IMR-90 (cell line): ENCODE results near the gene ZDHHC21. TPM values are rescaled to one million over a fixed set of nuclear protein-coding genes. Genes with fewer than 3 reads are reported as not detected.

Experiments
- ATAC-seq: fragments of 200-7000 bp; cut with Tn5 transposase; 2 replicates; pipeline ENCODE4 v1.9.1; 2020; ENCODE audit warnings: low read depth, mild to moderate bottlenecking, moderate library complexity
- BruUV-seq: library from RNA; stranded (reverse); fragments of 400-500 nt; replicated peaks from 2 replicates; lab custom pipeline; 2021; lab: Mats Ljungman, UMichigan
- CTCF ChIA-PET: fragments of 300-600 bp; formaldehyde crosslinking; extraction: SDS; loops from one replicate; lab custom pipeline; 2021; ENCODE audit warnings: antibody characterized with exemption; lab: Yijun Ruan, JAX
- POLR2A ChIA-PET: fragments of 300-600 bp; sonication (Branson Sonifier 250); formaldehyde crosslinking; loops from one replicate; lab custom pipeline; 2022; ENCODE audit warnings: antibody characterized with exemption; ENCODE audit not compliant: unreplicated experiment; lab: Charles Lee
- DNase-seq: peaks from one replicate; pipeline ENCODE4 v3.0.0; 2013
- H2AFZ ChIP-seq: replicated peaks from 2 replicates; pipeline ENCODE3; 2013; ENCODE audit warnings: low read length, mild to moderate bottlenecking; ENCODE audit not compliant: poor library complexity
- H2AK5ac ChIP-seq: 2 replicates; pipeline ENCODE4 v1.6.1; 2013; ENCODE audit warnings: low read depth, low read length, inconsistent platforms
- H2AK9ac ChIP-seq: replicated peaks from 2 replicates; pipeline ENCODE3; 2013; ENCODE audit warnings: mild to moderate bottlenecking, low read depth, low read length, moderate library complexity; ENCODE audit not compliant: poor library complexity
- H2BK120ac ChIP-seq: 2 replicates; pipeline ENCODE4 v1.6.1; 2013; ENCODE audit warnings: low read depth, low read length, inconsistent platforms
- H2BK15ac ChIP-seq: 3 replicates; pipeline ENCODE4 v1.6.1; 2013; ENCODE audit warnings: low read depth, low read length, inconsistent platforms
- H2BK20ac ChIP-seq: 2 replicates; pipeline ENCODE4 v1.6.1; 2013; ENCODE audit warnings: low read depth, mild to moderate bottlenecking, inconsistent platforms, low read length, moderate library complexity
- H2BK5ac ChIP-seq: 2 replicates; pipeline ENCODE4 v1.6.1; 2013; ENCODE audit warnings: mild to moderate bottlenecking, low read depth, low read length, inconsistent platforms; ENCODE audit not compliant: poor library complexity, severe bottlenecking
- H3K14ac ChIP-seq: replicated peaks from 2 replicates; pipeline ENCODE4 v1.6.1; 2013; ENCODE audit warnings: low read depth, low read length, inconsistent platforms
- H3K18ac ChIP-seq: 2 replicates; pipeline ENCODE4 v1.6.1; 2013; ENCODE audit warnings: low read depth, low read length, control low read depth
- H3K23ac ChIP-seq: 2 replicates; pipeline ENCODE4 v1.6.1; 2013; ENCODE audit warnings: low read depth, low read length, inconsistent platforms
- H3K27ac ChIP-seq: 2 replicates; pipeline ENCODE4 v1.5.1; 2013; ENCODE audit warnings: mild to moderate bottlenecking, control low read depth, low read length; ENCODE audit not compliant: insufficient read depth
- H3K27me3 ChIP-seq: 2 replicates; pipeline ENCODE4 v1.6.1; 2013; ENCODE audit warnings: low read length; ENCODE audit not compliant: control insufficient read depth, insufficient read depth
- H3K36me3 ChIP-seq: 2 replicates; pipeline ENCODE4 v1.6.1; 2013; ENCODE audit warnings: low read length, mixed read lengths; ENCODE audit not compliant: control insufficient read depth, insufficient read depth
- H3K4ac ChIP-seq: 2 replicates; pipeline ENCODE4 v1.6.1; 2013; ENCODE audit warnings: low read depth, low read length, inconsistent platforms
- H3K4me1 ChIP-seq: 2 replicates; pipeline ENCODE4 v1.6.1; 2013; ENCODE audit warnings: low read length, mixed read lengths; ENCODE audit not compliant: control insufficient read depth, insufficient read depth
- H3K4me2 ChIP-seq: 2 replicates; pipeline ENCODE4 v1.6.1; 2013; ENCODE audit warnings: low read depth, mild to moderate bottlenecking, control low read depth, low read length, moderate library complexity
- H3K4me3 ChIP-seq: 2 replicates; pipeline ENCODE4 v1.5.1; 2013; ENCODE audit warnings: low read depth, mild to moderate bottlenecking, control low read depth, low read length, moderate library complexity; ENCODE audit not compliant: insufficient read depth
- H3K56ac ChIP-seq: 2 replicates; pipeline ENCODE4 v1.6.1; 2013; ENCODE audit warnings: low read length, inconsistent platforms; ENCODE audit not compliant: insufficient read depth; ENCODE audit errors: extremely low read depth
- H3K79me1 ChIP-seq, 2 experiments: 2 replicates each; pipeline ENCODE4 v1.6.1; 2013; ENCODE audit warnings: low read length in 2 of 2, inconsistent platforms in 1 of 2, low read depth in 1 of 2
- H3K9ac ChIP-seq: 2 replicates; pipeline ENCODE4 v1.6.1; 2013; ENCODE audit warnings: low read depth, low read length, control low read depth
- H3K9me1 ChIP-seq: 2 replicates; pipeline ENCODE4 v1.6.1; 2013; ENCODE audit warnings: low read length, inconsistent platforms; ENCODE audit not compliant: insufficient read depth
- H3K9me3 ChIP-seq: 2 replicates; pipeline ENCODE4 v1.6.1; 2013; ENCODE audit warnings: low read length; ENCODE audit not compliant: control insufficient read depth, insufficient read depth
- H4K20me1 ChIP-seq: 2 replicates; pipeline ENCODE4 v1.6.1; 2013; ENCODE audit warnings: low read length, inconsistent platforms; ENCODE audit not compliant: insufficient read depth
- H4K5ac ChIP-seq: 2 replicates; pipeline ENCODE4 v1.6.1; 2013; ENCODE audit warnings: mild to moderate bottlenecking, low read depth, low read length, control low read depth
- H4K8ac ChIP-seq, 2 experiments: 2 replicates each; pipeline ENCODE4 v1.6.1; 2013; ENCODE audit warnings: low read depth in 2 of 2, low read length in 2 of 2, control low read depth in 1 of 2, inconsistent platforms in 1 of 2
- H4K91ac ChIP-seq: 2 replicates; pipeline ENCODE4 v1.6.1; 2013; ENCODE audit warnings: low read depth, low read length, inconsistent platforms; ENCODE audit not compliant: insufficient read depth
- BHLHE40 ChIP-seq: fragments of 150-350 bp; IDR thresholded peaks from 2 replicates; pipeline ENCODE4 v1.6.1; 2016; ENCODE audit warnings: mild to moderate bottlenecking, low read depth, low read length
- CHD1 ChIP-seq: IDR thresholded peaks from 2 replicates; pipeline ENCODE4 v1.6.1; 2012; ENCODE audit warnings: low read depth, low read length, improper control_type of control experiment
- CTCF ChIP-seq: conservative IDR thresholded peaks from 2 replicates; pipeline ENCODE4 v1.5.1; 2012; ENCODE audit warnings: mild to moderate bottlenecking, low read depth, low read length, improper control_type of control experiment
- FOS ChIP-seq: fragments of 150-350 bp; IDR thresholded peaks from 2 replicates; pipeline ENCODE4 v1.6.1; 2016; ENCODE audit warnings: low read depth, low read length
- MAFK ChIP-seq: IDR thresholded peaks from 2 replicates; pipeline ENCODE4 v1.6.1; 2012; ENCODE audit warnings: low read depth, low read length, improper control_type of control experiment
- NFE2L2 ChIP-seq: fragments of 150-350 bp; IDR thresholded peaks from 2 replicates; pipeline ENCODE4 v1.6.1; 2016; ENCODE audit warnings: low read depth, mild to moderate bottlenecking, low read length
- RAD21 ChIP-seq: IDR thresholded peaks from 2 replicates; pipeline ENCODE4 v1.6.1; 2012; ENCODE audit warnings: low read length, improper control_type of control experiment
- RCOR1 ChIP-seq: IDR thresholded peaks from 2 replicates; pipeline ENCODE4 v1.6.1; 2012; ENCODE audit warnings: mild to moderate bottlenecking, low read length, improper control_type of control experiment; ENCODE audit not compliant: insufficient replicate concordance
- SMC3 ChIP-seq: fragments of 150-350 bp; IDR thresholded peaks from 2 replicates; pipeline ENCODE4 v1.6.1; 2016; ENCODE audit warnings: low read depth, mild to moderate bottlenecking, antibody characterized with exemption, low read length, moderate library complexity
- WGBS, 2 experiments: methylation state at CpG; one replicate each; pipeline versions ENCODE4 v1.1.5 to v1.1.7; 2013; ENCODE audit warnings: missing lambda C conversion rate in 2 of 2; ENCODE audit not compliant: insufficient read length in 1 of 2; ENCODE audit errors: extremely low coverage in 2 of 2; 5-methylcytosine and 5-hydroxymethylcytosine counted together
- dilution Hi-C: fragments of 300-500 bp; cut with HindIII; formaldehyde crosslinking; loops from one replicate; pipeline ENCODE4 v1.14.3; 2018; ENCODE audit warnings: low sequenced_read_pairs; ENCODE audit not compliant: unreplicated experiment
- in situ Hi-C: fragments of 300-500 bp; cut with MboI; formaldehyde crosslinking; loops from 3 replicates; pipeline ENCODE4 v1.14.3; 2019; ENCODE audit warnings: low sequenced_read_pairs, inconsistent platforms, mixed read lengths
- intact Hi-C: fragments of 100-400 bp; cut with micrococcal nuclease; formaldehyde crosslinking; loops from 2 replicates; pipeline ENCODE4 v1.10.0; 2022
- polyA plus RNA-seq, 3 experiments: library from polyadenylated mRNA; depleted of rRNA; stranded (reverse); fragments of >200 nt; gene quantifications; 2 replicates each; pipeline ENCODE4 v1.2.3, GENCODE V29; 2012; ENCODE audit warnings: low replicate concordance in 1 of 3
- total RNA-seq: library from RNA; depleted of rRNA; stranded (reverse); fragments of >200 nt; gene quantifications from 2 replicates; pipeline ENCODE4 v1.2.3, GENCODE V29; 2012
- TF ChIP-seq, protein P1 (sequence below): fragments of 150-350 bp; IDR thresholded peaks from 2 replicates; pipeline ENCODE4 v1.6.1; 2017; ENCODE audit warnings: mild to moderate bottlenecking, antibody characterized with exemption, low read length, low read depth
- TF ChIP-seq, protein P2 (sequence below): fragments of 150-350 bp; IDR thresholded peaks from 2 replicates; pipeline ENCODE4 v1.6.1; 2016; ENCODE audit warnings: low read depth, mild to moderate bottlenecking, low read length, moderate library complexity, borderline replicate concordance

Gene ZDHHC21
- total and polyA plus RNA-seq, 2 of the 4 experiments (the other 2 are of a cell fraction), result 2.8 to 4.5 TPM

DNA sequence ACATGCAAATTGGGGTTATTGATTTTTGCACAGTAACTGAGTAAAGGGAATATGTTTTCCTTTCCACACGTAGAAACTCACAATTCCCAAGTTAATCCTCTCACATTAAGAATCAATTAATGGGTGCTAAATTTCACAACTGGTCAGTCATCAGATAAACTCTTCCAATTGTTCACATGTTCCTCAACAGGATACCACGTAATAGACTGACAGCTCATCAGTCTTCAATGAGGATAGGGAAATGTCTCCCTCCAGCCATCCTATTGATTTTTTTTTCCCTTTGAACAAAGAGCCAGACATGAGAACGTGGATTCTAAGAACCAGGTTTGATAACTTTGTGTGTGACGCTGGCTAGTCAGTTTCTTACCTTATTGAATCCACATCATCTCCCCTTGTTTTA lies 30.1 kb upstream of the ZDHHC21 start:
- no peaks in the 10 kb centered on the region for H3K36me3 ChIP-seq
- no peak overlapping the region for H3K4ac ChIP-seq
- no peak overlapping the region for H2BK120ac ChIP-seq
- H4K91ac ChIP-seq, result no peak overlapping the region
- no peak overlapping the region for H3K14ac ChIP-seq
- no peak overlapping the region for H2AK9ac ChIP-seq
- BruUV-seq, result no TSS peak
- ChIA-PET POLR2A (no interaction called here), CTCF (no interaction called here)
- no peaks in the 10 kb centered on the region for H3K9me1 ChIP-seq
- H2BK15ac ChIP-seq, result no peak overlapping the region
- H3K4me2 ChIP-seq, result no peak overlapping the region
- no peaks in the 10 kb centered on the region for H3K4me1 ChIP-seq
- H3K56ac ChIP-seq, result no peak overlapping the region
- H2AK5ac ChIP-seq, result no peak overlapping the region
- H3K18ac ChIP-seq, result no peak overlapping the region
- no CpG with 5 or more reads among the region's 4 CpGs for WGBS, 2 experiments
- H3K23ac ChIP-seq, result no peak overlapping the region
- H3K79me1 ChIP-seq, result no peaks in the 10 kb centered on the region
- intact Hi-C loops (no loop called here), in situ Hi-C loops (no loop called here), dilution Hi-C loops (no loop called here)
- DNase-seq, result no peak
- no peak overlapping the region for H2BK20ac ChIP-seq
- H4K20me1 ChIP-seq, result no peaks in the 10 kb centered on the region
- H2AFZ ChIP-seq, result no peak overlapping the region
- peaks cover 2% of the 10 kb centered on the region; the same call in 1 of the 2 replicates for H3K27me3 ChIP-seq
- no peak for ATAC-seq
- no peaks in the 10 kb centered on the region for H3K9me3 ChIP-seq
- no peak overlapping the region for H3K4me3 ChIP-seq
- no peak overlapping the region for H4K5ac ChIP-seq
- no peak overlapping the region for H2BK5ac ChIP-seq
- H3K27ac ChIP-seq, result no peak overlapping the region
- H4K8ac ChIP-seq, result no peak overlapping the region
- TF ChIP-seq CHD1 (no peak), SMC3 (no peak), MAFK (no peak), FOS (no peak), BHLHE40 (no peak), CTCF (no peak), RAD21 (no peak), RCOR1 (no peak), NFE2L2 (no peak)
- TF ChIP-seq, protein P1, sequence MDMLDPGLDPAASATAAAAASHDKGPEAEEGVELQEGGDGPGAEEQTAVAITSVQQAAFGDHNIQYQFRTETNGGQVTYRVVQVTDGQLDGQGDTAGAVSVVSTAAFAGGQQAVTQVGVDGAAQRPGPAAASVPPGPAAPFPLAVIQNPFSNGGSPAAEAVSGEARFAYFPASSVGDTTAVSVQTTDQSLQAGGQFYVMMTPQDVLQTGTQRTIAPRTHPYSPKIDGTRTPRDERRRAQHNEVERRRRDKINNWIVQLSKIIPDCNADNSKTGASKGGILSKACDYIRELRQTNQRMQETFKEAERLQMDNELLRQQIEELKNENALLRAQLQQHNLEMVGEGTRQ, result no peak
- TF ChIP-seq, protein P2, sequence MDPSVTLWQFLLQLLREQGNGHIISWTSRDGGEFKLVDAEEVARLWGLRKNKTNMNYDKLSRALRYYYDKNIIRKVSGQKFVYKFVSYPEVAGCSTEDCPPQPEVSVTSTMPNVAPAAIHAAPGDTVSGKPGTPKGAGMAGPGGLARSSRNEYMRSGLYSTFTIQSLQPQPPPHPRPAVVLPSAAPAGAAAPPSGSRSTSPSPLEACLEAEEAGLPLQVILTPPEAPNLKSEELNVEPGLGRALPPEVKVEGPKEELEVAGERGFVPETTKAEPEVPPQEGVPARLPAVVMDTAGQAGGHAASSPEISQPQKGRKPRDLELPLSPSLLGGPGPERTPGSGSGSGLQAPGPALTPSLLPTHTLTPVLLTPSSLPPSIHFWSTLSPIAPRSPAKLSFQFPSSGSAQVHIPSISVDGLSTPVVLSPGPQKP, result no peak
- H3K9ac ChIP-seq, result no peak overlapping the region
